MV-4-11 (cell line): ENCODE results near the gene USP54.
"Not testable (repeated sequence)": the region's sequence is repeated elsewhere in the genome, so short reads cannot be mapped to it uniquely, and the experiment has no call there.

Experiments used
- DNase-seq: peaks from one replicate; lab custom pipeline; 2025; lab: John Stamatoyannopoulos, UW

Gene USP54

DNA sequence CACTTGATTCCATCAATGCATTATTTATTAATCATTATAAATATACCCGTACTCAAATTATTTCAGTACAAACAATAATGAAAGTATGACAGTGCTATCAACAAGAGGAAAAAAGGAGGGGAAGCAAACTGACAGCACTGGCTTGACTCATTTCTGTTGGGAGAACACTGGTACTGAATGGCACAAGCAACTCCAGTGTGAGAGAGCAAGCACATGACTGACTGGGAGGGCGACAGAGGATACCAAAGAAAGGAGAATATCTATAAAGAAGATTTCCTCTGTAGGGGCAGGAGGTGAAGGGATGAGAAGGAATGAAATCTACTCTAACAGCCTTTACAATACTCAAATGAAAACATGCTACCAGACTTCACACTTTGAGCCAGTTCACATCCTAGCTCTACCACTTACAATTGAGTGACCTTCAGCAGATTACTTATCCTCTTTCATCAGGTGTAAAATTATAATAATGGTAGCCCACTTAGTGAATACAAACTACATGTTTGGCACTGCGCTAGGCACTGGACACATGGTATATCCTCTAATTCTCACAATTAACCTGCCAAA is 1.5 kb downstream of the USP54 start:
- DNase-seq = no peak

DNA sequence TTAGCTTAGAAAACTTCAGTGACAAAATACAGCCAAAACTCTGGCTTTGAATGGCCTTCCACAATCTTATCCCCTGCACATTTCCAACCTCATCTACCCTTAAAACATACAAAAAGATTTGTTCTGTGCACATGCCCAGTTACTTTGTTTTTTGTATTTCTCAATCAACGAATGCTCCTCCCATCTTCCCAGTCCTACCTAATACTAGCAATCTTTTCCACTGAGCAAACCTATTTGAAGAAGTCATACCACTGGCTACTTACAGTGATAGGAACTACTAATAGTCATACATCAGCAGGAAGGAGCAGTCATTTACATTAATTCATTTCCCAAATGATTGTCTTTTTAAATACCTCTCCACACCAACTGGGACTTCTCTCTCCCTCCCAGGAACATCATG is 2.5 kb downstream of the USP54 start:
- no peak for DNase-seq

DNA sequence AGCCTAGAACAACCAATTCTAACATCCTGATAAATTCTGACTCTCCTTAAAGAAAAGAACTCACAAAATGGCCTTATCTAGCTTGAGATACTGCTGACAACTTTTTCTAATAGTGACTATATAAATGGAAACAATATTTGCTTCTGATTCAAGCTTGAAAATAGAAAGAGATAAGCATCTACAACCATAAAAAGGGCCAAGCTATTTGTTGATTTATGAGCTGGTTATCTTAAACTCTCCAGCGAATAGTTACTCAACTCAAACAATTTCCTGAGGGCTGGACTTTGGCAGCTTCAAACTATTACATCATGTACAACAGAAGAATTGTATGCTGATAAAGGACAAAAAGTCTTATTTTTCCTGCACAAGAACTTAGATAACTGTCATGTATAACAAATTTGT is 4.6 kb downstream of the USP54 start:
- peak; percentile 64 for DNase-seq

DNA sequence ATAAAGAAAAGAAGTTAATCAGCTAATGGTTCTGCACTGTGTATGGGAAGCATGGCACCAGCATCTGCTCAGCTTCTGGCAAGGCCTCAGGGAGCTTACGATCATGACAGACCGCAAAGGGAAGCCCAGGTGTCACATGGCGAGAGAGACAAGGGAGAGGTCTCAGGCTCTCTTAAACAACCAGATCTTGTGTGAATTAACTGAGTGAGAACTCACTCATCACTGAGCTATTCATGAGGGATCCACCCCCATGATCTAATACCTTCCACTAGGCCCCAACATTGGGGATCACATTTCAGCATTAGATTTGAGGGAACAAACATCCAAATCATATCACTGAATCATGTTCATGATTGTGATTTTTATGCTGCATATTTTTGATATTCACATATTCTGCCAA is 5.8 kb downstream of the USP54 start:
- DNase-seq = no peak

DNA sequence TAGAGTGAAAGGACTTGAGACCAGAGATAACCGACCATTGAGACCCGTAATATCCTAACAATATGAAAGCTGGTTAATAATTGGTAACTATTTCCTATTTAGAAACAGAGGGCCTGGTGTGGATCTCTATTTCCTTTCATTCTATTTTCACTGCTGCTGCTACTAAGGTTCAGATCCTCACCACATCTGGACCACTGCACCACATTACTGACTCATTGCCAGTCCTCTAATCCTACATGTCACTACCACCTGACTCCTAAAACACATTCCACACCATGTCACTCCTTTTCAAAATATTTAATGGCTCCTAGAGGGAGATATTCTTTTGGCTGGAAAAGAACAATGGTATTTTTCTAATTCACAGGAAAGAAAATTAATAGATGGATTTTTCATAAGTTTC is 6.4 kb downstream of the USP54 start:
- peak; percentile 77 for DNase-seq

DNA sequence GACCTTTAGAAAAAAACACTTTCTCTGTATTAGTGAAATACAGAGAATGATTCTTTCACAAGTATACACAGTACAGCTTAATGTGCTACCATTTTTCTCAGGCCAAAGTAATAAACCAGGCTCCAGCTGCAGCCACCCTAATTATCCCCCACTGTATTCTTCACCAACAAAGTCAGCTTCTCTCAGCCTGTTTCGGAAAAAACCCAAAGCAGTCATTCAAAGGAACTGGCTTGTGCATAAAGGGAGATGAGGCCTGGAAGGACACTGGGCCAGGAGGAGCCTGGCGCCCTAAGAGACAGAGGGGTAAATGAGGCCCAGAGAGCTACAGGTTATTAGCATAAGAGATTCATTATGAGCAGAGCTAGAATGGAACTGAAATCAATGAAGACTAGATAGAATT is 9.2 kb downstream of the USP54 start:
- DNase-seq = no peak

DNA sequence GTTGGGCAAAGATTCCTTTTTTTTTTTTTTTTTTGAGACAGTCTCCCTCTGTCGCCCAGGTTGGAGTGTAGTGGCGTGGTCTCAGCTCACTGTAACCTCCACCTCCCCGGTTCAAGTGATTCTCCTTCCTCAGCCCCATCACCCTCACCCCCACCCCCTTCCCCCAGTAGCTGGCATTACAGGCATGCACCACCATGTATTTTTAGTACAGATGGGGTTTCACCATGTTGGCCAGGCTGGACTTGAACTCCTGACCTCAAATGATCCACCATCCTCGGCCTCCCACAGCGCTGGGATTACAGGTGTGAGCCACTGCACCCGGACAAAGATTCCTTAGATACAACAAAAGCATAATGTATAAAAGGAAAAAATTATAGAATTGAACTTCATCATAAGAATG is 12.2 kb downstream of the USP54 start:
- DNase-seq = not testable (repeated sequence)

DNA sequence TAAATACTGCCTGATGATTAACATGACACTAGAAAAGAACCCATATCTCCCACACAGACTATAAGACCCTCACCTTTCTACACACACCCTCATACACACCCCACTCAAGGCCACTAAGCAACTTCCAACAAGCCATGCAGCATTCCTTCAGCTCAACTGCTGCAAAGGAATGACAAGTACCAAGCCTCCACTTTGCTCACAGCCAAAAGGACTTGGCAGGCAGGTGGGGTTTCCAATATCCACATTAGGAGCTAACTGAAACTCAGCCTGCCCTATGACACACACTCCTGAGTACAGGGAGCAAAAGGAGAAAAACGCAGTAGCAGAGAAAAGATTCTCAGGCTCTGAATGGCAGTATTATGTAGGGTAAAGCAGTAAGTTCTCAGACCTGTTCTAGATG is 13.4 kb downstream of the USP54 start:
- DNase-seq = no peak

DNA sequence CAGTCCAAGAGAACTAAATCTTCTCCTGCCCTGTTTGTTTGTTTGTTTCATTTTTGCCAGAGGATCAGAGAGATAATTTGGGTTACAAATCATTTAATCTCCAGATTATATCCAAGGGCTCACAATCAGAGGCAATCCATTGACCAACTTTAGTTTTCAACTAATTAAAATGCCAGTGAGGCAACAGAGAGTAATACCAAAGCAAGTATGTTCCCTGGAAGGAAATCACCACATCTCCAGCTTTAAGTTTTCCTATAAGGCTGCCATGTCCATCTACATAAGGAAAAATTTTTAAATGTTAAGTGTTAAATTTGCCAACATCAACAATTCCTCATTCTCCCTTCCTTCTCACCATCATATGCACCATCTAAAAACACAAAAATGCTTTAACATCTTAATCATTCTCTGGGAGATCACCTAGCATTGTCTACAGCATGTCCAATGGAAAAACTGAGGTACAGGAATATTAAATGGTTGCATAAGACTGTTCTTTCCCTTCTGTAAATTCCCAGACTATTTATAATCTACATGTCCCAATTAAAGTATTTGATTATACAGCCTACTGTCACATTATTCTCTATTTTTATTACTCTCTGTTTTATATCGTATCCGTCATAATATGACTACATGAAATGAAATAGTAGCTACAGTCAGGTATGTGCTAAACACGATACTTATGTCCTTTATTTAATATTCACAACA is 14.1 kb downstream of the USP54 start:
- no peak for DNase-seq

DNA sequence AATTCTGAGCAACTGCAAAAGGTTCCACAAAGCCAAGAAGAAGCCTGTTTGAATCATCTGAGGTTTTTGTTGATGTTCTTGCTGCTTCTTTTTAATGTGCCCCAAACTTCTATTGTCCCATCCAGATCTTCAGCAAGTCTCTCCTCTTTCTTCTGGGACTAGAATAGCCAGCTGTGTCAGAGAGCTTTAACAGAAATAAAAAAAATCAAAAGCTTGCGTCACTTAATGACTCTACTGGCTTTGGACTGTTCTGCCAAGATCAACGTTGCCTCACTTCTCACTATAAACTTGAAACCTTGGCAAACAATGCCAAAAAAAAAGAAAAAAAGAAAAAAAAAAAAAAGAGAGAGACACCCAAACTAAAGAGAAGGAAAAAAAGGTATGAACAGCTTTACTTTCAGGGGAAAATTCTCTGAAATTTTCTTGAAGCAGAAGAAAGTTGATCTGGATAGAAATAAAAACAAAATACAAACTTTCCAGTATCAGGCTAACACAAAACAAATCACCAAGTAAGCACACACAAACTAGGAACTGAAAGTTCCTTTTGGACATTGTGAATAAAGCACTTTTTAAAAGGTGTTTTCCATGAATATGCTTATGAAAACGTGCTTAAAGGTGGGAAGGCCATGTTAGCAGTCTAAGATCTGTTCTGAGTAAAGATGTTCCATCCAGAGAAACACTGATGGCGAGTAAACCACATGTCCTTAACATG is 14.8 kb downstream of the USP54 start:
- DNase-seq = peak; percentile 45

DNA sequence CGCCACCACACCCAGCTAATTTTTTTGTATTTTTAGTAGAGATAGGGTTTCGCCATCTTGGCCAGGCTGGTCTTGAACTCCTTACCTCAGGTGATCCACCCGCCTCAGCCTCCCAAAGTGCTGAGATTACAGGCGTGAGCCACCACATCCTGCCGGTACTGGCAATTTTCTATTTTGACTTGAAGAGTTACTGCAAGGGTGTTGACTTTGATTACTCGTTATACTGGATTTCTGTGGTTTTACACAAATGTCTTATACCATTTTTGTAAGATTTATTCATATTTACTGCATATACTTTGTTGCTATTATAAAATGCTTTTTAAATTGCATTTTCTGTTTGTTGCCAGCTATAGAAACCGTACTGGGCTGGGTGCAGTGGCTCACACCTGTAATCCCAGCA is 24.1 kb downstream of the USP54 start:
- not testable (repeated sequence) for DNase-seq

DNA sequence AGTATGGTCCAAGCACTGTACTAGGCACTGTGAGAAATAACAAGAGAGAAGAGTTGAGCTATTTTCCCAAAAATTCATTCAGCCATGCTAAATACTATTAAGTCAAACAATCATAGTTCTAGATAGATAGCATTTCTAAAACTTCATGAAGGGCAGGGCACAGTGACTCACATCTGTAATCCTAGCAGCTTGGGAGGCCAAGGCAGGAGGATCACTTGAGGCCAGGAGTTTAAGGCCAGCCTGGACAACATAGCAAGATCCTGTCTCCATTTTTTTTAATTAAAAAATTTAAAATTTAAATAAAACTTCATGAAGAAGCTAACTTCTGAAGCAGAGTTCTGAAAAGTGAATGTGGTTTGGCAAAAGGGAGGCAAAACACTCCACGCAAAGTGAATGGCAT is 29.9 kb downstream of the USP54 start:
- no peak for DNase-seq

DNA sequence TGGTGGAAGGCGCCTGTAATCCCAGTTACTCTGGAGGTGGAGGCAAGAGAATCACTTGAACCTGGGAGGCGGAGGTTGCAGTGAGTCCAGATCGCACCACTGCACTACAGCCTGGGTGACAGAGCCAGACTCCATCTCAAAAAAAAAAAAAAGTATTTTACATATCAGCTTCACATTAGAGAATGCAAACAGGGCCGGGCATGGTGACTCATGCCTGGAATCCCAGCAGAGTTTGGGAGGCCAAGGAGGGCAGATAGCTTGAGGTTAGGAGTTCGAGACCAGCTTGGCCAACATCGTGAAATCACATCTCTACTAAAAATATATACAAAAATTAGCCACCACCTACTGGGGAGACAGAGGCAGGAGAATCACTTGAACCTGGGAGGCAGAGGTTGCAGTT is 31.6 kb downstream of the USP54 start:
- no peak for DNase-seq

DNA sequence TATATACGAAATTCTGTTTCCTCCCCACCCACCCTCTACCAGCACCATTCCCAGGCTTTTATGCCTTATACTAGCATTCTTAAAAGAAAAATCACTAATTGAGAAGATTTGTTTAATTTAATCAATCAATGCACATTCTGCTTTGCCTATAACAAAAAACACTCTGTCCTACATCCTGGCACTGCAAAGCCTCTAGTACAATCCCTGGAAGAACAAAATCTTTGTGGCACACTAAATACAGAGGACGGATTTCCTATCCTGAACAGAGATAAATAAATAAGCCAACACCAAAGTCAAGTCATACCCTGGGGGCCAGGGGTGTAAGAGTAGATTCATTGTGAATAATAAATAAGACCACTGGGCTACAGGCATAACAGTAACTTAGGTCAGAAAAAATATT is 34.3 kb downstream of the USP54 start:
- DNase-seq = no peak

DNA sequence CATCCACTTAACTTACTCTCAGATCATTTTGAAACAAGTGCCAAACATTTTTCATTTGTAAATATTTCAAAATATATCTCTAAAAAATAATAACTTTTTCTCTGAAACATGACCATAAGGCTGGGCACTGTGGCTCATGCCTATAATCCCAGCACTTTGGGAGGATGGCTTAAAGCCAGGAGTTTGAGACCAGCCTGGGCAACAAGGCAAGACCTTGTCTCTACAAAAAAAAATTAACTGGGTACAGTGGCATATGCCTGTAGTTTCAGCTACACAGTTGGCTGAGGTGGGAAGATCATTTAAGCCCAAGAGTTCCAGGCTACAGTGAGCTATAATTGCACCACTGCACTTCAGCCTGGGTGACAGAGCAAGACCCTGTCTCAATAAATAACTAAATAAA is 36.4 kb downstream of the USP54 start:
- DNase-seq = no peak

DNA sequence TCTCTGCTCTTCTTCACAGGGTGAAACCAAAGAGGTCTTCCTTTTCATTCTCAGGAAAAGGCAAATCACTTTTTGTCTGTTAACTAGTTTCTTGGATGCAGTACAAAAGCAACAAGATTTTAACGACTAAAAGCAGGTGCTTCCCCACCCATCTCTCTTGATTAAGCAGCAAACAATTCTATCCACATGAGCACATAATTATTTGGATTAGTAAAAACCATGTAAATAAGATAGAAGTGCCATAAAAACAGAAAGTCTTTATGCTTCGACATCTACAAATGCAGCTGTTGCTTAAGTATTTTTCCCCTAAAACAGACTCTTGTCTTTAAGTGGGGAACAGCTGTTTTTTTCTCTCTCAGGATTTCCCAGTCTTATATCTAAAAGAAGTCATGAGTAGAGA is 37.4 kb downstream of the USP54 start:
- no peak for DNase-seq

DNA sequence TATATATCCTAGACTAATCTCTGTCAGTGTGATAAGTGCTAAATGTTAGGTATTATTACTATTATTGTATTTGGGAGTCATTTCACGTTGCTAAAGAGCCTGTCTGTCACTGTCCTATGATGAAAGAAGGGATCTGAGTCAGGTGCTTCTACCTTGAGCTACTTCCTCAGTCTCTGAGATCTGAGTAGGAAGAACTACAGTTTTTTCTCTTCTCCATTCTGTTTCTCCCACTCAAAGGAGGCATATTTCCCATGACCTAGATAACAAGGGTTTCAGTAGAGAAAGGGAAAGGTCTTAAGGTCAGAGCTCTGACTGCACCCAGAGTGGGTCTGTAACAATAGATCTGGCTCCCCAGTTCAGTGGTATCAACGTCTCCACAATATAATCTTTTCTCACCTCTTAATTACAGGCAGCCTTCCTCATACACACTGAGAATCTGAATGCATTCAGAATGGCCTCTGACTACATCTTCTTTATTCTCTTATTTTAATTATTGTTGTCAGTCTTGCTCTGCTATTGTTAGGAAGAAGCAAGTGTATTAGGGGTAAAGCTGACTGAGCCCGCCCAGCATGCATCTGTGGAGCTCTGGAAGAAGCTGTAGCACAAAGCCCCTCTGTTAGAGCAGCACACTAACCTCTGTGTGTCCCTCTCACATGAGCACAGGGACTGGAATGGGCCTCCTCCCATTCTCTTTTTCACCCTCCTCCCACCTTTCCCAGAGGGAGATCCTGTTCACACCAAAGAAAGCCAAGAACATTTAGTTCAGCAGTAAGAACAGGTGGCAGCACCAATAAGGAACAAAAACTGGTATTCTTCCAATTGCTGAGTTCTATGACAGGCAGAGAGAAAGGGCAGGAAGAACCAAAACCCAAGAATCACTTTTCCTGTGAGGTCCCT is 38.1 kb downstream of the USP54 start:
- no peak for DNase-seq

DNA sequence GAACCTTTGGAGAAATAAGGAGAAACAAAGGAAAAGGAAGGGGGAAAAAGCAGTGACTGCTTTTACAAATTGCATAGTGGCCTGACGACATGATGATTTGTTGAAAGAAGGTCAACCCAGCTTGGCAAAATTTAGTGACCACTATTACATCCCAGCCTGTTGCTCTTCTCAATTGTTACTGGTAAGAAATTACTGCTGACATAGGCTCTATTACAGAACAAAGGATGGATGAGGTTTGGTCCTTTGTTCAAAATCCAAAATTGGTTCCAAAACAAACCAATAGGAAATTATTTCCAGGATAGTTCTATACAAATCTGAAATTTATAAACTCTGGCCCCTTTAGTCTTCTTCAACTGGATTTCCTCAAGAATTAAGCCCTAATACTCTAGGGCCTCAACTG is 39.6 kb downstream of the USP54 start:
- DNase-seq = no peak

DNA sequence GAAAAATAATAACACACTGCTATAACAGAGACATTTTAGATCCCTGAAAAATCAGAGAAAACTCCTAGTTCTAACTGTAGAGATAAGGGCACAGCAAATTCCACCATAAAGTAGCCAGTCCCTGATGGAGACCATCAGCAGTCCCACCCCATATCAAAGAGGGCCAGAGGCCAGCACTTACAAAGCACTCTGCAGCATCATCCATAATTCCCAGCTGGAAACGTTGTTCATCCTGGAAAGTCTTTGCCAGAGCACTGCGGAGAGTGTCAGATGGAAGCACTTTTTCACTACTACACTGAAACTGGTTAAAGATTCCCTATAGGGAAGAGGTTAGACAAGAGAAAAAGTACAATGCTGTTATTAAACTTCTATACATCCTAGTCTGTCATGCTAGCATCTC is 45.8 kb downstream of the USP54 start:
- no peak for DNase-seq

DNA sequence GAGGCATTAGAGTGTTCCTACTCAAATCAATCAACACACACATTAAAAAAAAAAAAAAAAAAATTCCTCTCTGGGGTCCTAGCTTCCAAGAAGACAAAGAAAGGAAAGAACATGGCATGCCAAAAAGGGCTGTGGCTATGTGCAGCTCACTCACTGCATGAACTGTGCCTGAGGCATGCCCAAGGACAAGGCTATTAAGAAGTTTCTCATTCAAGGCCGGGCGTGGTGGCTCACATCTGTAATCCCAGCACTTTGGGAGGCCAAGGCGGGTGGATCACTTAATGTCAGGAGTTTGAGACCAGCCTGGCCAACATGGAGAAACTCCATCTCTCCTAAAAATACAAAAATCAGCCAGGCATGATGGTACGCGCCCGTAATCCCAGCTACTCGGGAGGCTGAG is 53.4 kb downstream of the USP54 start:
- DNase-seq = no peak

DNA sequence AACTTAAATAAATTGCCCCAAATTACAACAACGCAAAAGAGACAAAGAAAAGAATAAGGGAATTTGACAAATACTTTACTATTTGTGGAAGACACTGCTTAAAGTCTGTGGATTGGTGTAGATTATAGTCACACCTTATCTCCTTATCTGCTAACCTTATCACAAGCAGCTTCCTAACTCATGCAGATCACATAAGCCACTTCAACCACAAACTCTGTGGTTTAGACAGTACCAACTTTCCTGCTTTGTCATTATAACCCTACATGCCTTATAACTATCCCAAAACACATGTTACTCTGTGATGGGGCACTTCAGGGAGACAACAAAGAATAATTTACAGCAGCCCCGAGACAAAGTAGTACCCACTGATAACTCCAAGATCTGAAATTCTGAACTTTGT is 53.9 kb downstream of the USP54 start:
- no peak for DNase-seq

DNA sequence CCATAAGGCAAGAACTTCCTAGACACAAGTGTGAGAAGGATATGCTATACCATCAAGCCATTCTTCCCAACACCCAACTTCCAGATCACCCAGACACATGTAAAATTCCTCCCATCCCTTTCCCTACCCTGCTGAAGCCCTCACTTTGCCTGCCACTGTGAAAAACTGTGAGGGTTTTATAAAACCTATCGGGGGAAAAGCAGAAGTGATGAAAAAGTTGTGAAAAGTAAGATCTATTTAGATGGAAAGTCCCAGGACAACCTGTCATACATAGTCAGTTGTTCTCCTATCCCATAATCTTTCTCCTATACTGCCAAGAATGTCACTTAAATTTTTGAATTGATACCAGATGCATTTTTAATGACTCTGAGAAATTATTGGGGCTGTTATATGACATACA is 56.3 kb downstream of the USP54 start:
- no peak for DNase-seq
